HCT116 (cell line): ENCODE measurements around the gene PWWP2B. TPM values are rescaled to one million over a fixed set of nuclear protein-coding genes. Genes with fewer than 3 reads are reported as not detected.

Experiments
- ATAC-seq: fragments of 200-7000 bp; cut with Tn5 transposase; 2 replicates; pipeline ENCODE4 v1.9.1; 2020; ENCODE audit warnings: mild to moderate bottlenecking, moderate library complexity
- BruUV-seq: library from RNA; stranded (reverse); fragments of 400-500 nt; replicated peaks from 2 replicates; lab custom pipeline; 2021; lab: Mats Ljungman, UMichigan
- CTCF ChIA-PET: fragments of 300-600 bp; sonication (Branson Sonifier 250); formaldehyde crosslinking; loops from one replicate; lab custom pipeline; 2021; ENCODE audit warnings: antibody characterized with exemption; lab: Charles Lee
- POLR2A ChIA-PET: fragments of 300-600, 350-600 bp; sonication (Branson Sonifier 250); formaldehyde crosslinking; loops from one replicate; lab custom pipeline; 2021; ENCODE audit warnings: antibody characterized with exemption; lab: Charles Lee
- RAD21 ChIA-PET, 2 experiments: fragments of 300-600 bp; sonication (Branson Sonifier 250); formaldehyde crosslinking; loops; one replicate each; lab custom pipeline; 2023; ENCODE audit warnings: low total read pairs in 2 of 2; ENCODE audit not compliant: uncharacterized antibody in 2 of 2, unreplicated experiment in 2 of 2, low non-redundant PET in 1 of 2; lab: Charles Lee
- DNase-seq: peaks from one replicate; pipeline ENCODE4 v3.0.0-alpha.2; 2010; ENCODE audit warnings: low read depth, low spot score
- H2AFZ ChIP-seq: fragments of 200-600 bp; shearing (Covaris generic), sonication (generic); 2 replicates; pipeline ENCODE4 v1.6.1; 2017; ENCODE audit warnings: low read depth, mixed run types, mixed read lengths, antibody characterized with exemption, low read length; ENCODE audit not compliant: poor library complexity, severe bottlenecking
- H3K27ac ChIP-seq: 2 replicates; pipeline ENCODE4 v1.5.1; 2012; ENCODE audit warnings: low read depth, low read length
- H3K27me3 ChIP-seq: fragments of 200-600 bp; sonication (generic); 2 replicates; pipeline ENCODE4 v1.6.1; 2016; ENCODE audit warnings: mixed run types, low read length, mixed read lengths; ENCODE audit not compliant: insufficient read depth
- H3K36me3 ChIP-seq, 2 experiments: fragments of 200-500 bp in 1 of 2; fragments of 200-600 bp in 1 of 2; sonication (Bioruptor generic) in 1 of 2; sonication (generic) in 1 of 2; 2 replicates each; pipeline versions ENCODE4 v1.5.1 to v1.6.1; 2014 to 2016; ENCODE audit warnings: low read length in 2 of 2, inconsistent platforms in 1 of 2, mixed read lengths in 1 of 2, mixed run types in 1 of 2; ENCODE audit not compliant: insufficient read depth in 2 of 2, control insufficient read depth in 1 of 2
- H3K4me1 ChIP-seq, 2 experiments: fragments of 200-600 bp in 1 of 2; sonication (generic) in 1 of 2; 2 replicates each; pipeline versions ENCODE4 v1.5.1 to v1.6.1; 2012 to 2017; ENCODE audit warnings: low read length in 2 of 2, inconsistent platforms in 1 of 2, mild to moderate bottlenecking in 1 of 2, mixed read lengths in 1 of 2, mixed run types in 1 of 2, moderate library complexity in 1 of 2; ENCODE audit not compliant: insufficient read depth in 2 of 2, control insufficient read depth in 1 of 2
- H3K4me2 ChIP-seq: fragments of 200-600 bp; sonication (generic); 2 replicates; pipeline ENCODE4 v1.6.1; 2017; ENCODE audit warnings: mixed run types, low read length, mixed read lengths
- H3K4me3 ChIP-seq, 2 experiments: fragments of 200-600 bp in 1 of 2; sonication (generic) in 1 of 2; replicated peaks in 1 of 2; 2 replicates each; pipeline ENCODE4 v1.5.1; 2011 to 2016; ENCODE audit warnings: low read length in 2 of 2, control low read depth in 1 of 2, low read depth in 1 of 2, mild to moderate bottlenecking in 1 of 2, mixed read lengths in 1 of 2, mixed run types in 1 of 2
- H3K79me2 ChIP-seq: fragments of 200-600 bp; sonication (generic); 2 replicates; pipeline ENCODE4 v1.6.1; 2017; ENCODE audit warnings: mild to moderate bottlenecking, mixed run types, low read length, moderate library complexity, mixed read lengths; ENCODE audit not compliant: insufficient read depth
- H3K9ac ChIP-seq: fragments of 200-600 bp; sonication (generic); 2 replicates; pipeline ENCODE4 v1.6.1; 2016; ENCODE audit warnings: low read length, mixed read lengths
- H3K9me2 ChIP-seq: fragments of 200-600 bp; sonication (generic), shearing (Covaris generic); 2 replicates; pipeline ENCODE4 v1.6.1; 2017; ENCODE audit warnings: mixed run types, mild to moderate bottlenecking, moderate library complexity; ENCODE audit not compliant: insufficient read depth
- H3K9me3 ChIP-seq, 2 experiments: fragments of 200-500 bp in 1 of 2; fragments of 200-600 bp in 1 of 2; sonication (Bioruptor generic) in 1 of 2; sonication (generic) in 1 of 2; 2 replicates each; pipeline ENCODE4 v1.6.1; 2014 to 2017; ENCODE audit warnings: low read length in 2 of 2, mixed read lengths in 2 of 2, inconsistent platforms in 1 of 2, low read depth in 1 of 2, mild to moderate bottlenecking in 1 of 2, mixed run types in 1 of 2, moderate library complexity in 1 of 2; ENCODE audit not compliant: control insufficient read depth in 1 of 2, insufficient read depth in 1 of 2
- H4K20me1 ChIP-seq: fragments of 200-600 bp; sonication (generic), shearing (Covaris generic); 2 replicates; pipeline ENCODE4 v1.6.1; 2017; ENCODE audit warnings: mixed run types, mild to moderate bottlenecking, moderate library complexity; ENCODE audit not compliant: insufficient read depth
- CBX3 ChIP-seq: IDR thresholded peaks from 2 replicates; pipeline ENCODE4 v1.6.1; 2012; ENCODE audit warnings: low read depth
- CEBPB ChIP-seq: IDR thresholded peaks from 2 replicates; pipeline ENCODE4 v1.6.1; 2012; ENCODE audit warnings: low read depth
- ELF1 ChIP-seq: IDR thresholded peaks from 2 replicates; pipeline ENCODE4 v1.6.1; 2012; ENCODE audit warnings: low read depth, borderline replicate concordance
- EZH2phosphoT487 ChIP-seq: fragments of 200-600 bp; IDR thresholded peaks from 2 replicates; pipeline ENCODE4 v1.6.1; 2018; ENCODE audit warnings: antibody characterized with exemption, borderline replicate concordance
- FOSL1 ChIP-seq: IDR thresholded peaks from 2 replicates; pipeline ENCODE4 v1.6.1; 2012; ENCODE audit warnings: low read depth
- JUND ChIP-seq: IDR thresholded peaks from 2 replicates; pipeline ENCODE4 v1.6.1; 2012
- MAX ChIP-seq: IDR thresholded peaks from 2 replicates; pipeline ENCODE4 v1.6.1; 2012
- POLR2A ChIP-seq: IDR thresholded peaks from 2 replicates; pipeline ENCODE4 v1.7.0; 2011; ENCODE audit warnings: borderline replicate concordance; ENCODE audit not compliant: insufficient read depth, insufficient read length; ENCODE audit errors: extremely low read depth
- RAD21 ChIP-seq: IDR thresholded peaks from 2 replicates; pipeline ENCODE4 v1.6.1; 2012; ENCODE audit warnings: low read depth, mild to moderate bottlenecking
- SRF ChIP-seq: IDR thresholded peaks from 2 replicates; pipeline ENCODE4 v1.6.1; 2012; ENCODE audit warnings: low read depth
- TCF7L2 ChIP-seq: IDR thresholded peaks from 2 replicates; pipeline ENCODE4 v1.7.0; 2011; ENCODE audit warnings: borderline replicate concordance, inconsistent platforms; ENCODE audit not compliant: insufficient read depth, insufficient read length; ENCODE audit errors: extremely low read depth
- YY1 ChIP-seq: IDR thresholded peaks from 2 replicates; pipeline ENCODE4 v1.6.1; 2011; ENCODE audit warnings: low read length, low read depth, moderate library complexity, mild to moderate bottlenecking; ENCODE audit not compliant: insufficient replicate concordance; ENCODE audit errors: extremely low read depth
- ZBTB33 ChIP-seq: IDR thresholded peaks from 2 replicates; pipeline ENCODE4 v1.6.1; 2011; ENCODE audit warnings: mild to moderate bottlenecking, low read length, moderate library complexity; ENCODE audit not compliant: insufficient replicate concordance; ENCODE audit errors: extremely low read depth
- ZFX ChIP-seq: fragments of 450-650 bp; IDR thresholded peaks from 2 replicates; pipeline ENCODE4 v1.6.1; 2017
- intact Hi-C: fragments of 100-400 bp; cut with micrococcal nuclease; formaldehyde crosslinking; loops from 2 replicates; pipeline ENCODE4 v1.10.0; 2022
- total RNA-seq: library from RNA; stranded (reverse); gene quantifications from one replicate; pipeline ENCODE4 v1.2.1, GENCODE V29; 2021; ENCODE audit not compliant: unreplicated experiment
- TF ChIP-seq, protein P1 (sequence below): IDR thresholded peaks from 2 replicates; pipeline ENCODE4 v1.6.1; 2012; ENCODE audit warnings: low read depth
- TF ChIP-seq, protein P2 (sequence below): IDR thresholded peaks from 2 replicates; pipeline ENCODE4 v1.6.1; 2012

Gene PWWP2B
- total RNA-seq, 1 experiment from 2014 or later, result 13.9 TPM

GRCh38 chr10:132347211-132347930 lies 49.6 kb upstream of the PWWP2B start (continued):
- TF ChIP-seq ZBTB33, result no peak
- TF ChIP-seq CEBPB, result no peak
- TF ChIP-seq EZH2phosphoT487, result no peak

- POLR2A ChIA-PET, result no interaction called here
- Histone ChIP-seq H4K20me1 (no peaks in the 10 kb centered on the region), H3K27me3 (no peaks in the 10 kb centered on the region), H3K4me1 (no peaks in the 10 kb centered on the region), H3K79me2 (no peaks in the 10 kb centered on the region), H3K36me3 (no peaks in the 10 kb centered on the region), H3K4me2 (no peak overlapping the region), H2AFZ (no peak overlapping the region), H3K27ac (no peak overlapping the region), H3K9me2 (no peaks in the 10 kb centered on the region), H3K9ac (no peak overlapping the region), H3K4me3 (no peak overlapping the region), H3K9me3 (no peaks in the 10 kb centered on the region)
- ATAC-seq (no peak), DNase-seq (no peak)
- intact Hi-C loops, result no loop called here
- TF ChIP-seq CBX3 (no peak), JUND (no peak), YY1 (no peak), ELF1 (no peak), FOSL1 (no peak), SRF (no peak), MAX (no peak), TCF7L2 (no peak), POLR2A (no peak), ZFX (no peak), RAD21 (no peak), ZBTB33 (no peak)
- TF ChIP-seq, protein P1, sequence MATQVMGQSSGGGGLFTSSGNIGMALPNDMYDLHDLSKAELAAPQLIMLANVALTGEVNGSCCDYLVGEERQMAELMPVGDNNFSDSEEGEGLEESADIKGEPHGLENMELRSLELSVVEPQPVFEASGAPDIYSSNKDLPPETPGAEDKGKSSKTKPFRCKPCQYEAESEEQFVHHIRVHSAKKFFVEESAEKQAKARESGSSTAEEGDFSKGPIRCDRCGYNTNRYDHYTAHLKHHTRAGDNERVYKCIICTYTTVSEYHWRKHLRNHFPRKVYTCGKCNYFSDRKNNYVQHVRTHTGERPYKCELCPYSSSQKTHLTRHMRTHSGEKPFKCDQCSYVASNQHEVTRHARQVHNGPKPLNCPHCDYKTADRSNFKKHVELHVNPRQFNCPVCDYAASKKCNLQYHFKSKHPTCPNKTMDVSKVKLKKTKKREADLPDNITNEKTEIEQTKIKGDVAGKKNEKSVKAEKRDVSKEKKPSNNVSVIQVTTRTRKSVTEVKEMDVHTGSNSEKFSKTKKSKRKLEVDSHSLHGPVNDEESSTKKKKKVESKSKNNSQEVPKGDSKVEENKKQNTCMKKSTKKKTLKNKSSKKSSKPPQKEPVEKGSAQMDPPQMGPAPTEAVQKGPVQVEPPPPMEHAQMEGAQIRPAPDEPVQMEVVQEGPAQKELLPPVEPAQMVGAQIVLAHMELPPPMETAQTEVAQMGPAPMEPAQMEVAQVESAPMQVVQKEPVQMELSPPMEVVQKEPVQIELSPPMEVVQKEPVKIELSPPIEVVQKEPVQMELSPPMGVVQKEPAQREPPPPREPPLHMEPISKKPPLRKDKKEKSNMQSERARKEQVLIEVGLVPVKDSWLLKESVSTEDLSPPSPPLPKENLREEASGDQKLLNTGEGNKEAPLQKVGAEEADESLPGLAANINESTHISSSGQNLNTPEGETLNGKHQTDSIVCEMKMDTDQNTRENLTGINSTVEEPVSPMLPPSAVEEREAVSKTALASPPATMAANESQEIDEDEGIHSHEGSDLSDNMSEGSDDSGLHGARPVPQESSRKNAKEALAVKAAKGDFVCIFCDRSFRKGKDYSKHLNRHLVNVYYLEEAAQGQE, result no peak
- TF ChIP-seq, protein P2, sequence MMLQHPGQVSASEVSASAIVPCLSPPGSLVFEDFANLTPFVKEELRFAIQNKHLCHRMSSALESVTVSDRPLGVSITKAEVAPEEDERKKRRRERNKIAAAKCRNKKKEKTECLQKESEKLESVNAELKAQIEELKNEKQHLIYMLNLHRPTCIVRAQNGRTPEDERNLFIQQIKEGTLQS, result no peak
- BruUV-seq, result no TSS peak
- CTCF ChIA-PET, result interaction anchor here (0.8 kb wide), 1 partner anchor 13 kb away, joined by 3 read pairs; no protein-coding TSS in a partner anchor
- RAD21 ChIA-PET, result no interaction called here
Observed at GRCh38 chr10:132347931-132348267, 49.1 kb upstream of the PWWP2B start.
